ENCODE data around the gene RNF144A.

RNF144A gene

GRCh38 chr2:7044253-7045250 is 127.3 kb downstream of the RNF144A start:
- no peak for DNase-seq (ENCODE audit: low read depth)

GRCh38 chr2:7045601-7046590 is 128.7 kb downstream of the RNF144A start:
- DNase-seq (ENCODE audit: low read depth) = no peak

GRCh38 chr2:7047661-7048060 is 130.4 kb downstream of the RNF144A start:
- no peak for DNase-seq (ENCODE audit: low read depth)

- no peak for DNase-seq (ENCODE audit: low read depth)
Measured at GRCh38 chr2:7048762-7049294, 131.6 kb downstream of the RNF144A start.

- DNase-seq (ENCODE audit: low read depth) = no peak
Measured at GRCh38 chr2:7052404-7052803, 135.2 kb downstream of the RNF144A start.

- no peak for DNase-seq (ENCODE audit: low read depth)
Measured at GRCh38 chr2:7053650-7054265, 136.5 kb downstream of the RNF144A start.

GRCh38 chr2:7057865-7058400 is 140.7 kb downstream of the RNF144A start:
- DNase-seq (ENCODE audit: low read depth) = no peak

- no peak for DNase-seq (ENCODE audit: low read depth)
Measured at GRCh38 chr2:7060156-7060555, 142.9 kb downstream of the RNF144A start.

GRCh38 chr2:7060631-7061449 is 143.6 kb downstream of the RNF144A start:
- no peak for DNase-seq (ENCODE audit: low read depth)

GRCh38 chr2:7061450-7061789 is 144.2 kb downstream of the RNF144A start:
- DNase-seq (ENCODE audit: low read depth) = no peak

GRCh38 chr2:7061921-7062320 is 144.7 kb downstream of the RNF144A start:
- DNase-seq (ENCODE audit: low read depth) = no peak

- no peak for DNase-seq (ENCODE audit: low read depth)
Measured at GRCh38 chr2:7063789-7064188, 146.6 kb downstream of the RNF144A start.

- no peak for DNase-seq (ENCODE audit: low read depth)
Measured at GRCh38 chr2:7068457-7068856, 151.2 kb downstream of the RNF144A start.

GRCh38 chr2:7070483-7070882 is 153.3 kb downstream of the RNF144A start:
- no peak for DNase-seq (ENCODE audit: low read depth)

GRCh38 chr2:7071154-7071553 is 153.9 kb downstream of the RNF144A start:
- DNase-seq (ENCODE audit: low read depth) = no peak

GRCh38 chr2:7071916-7072556 is 154.8 kb downstream of the RNF144A start:
- no peak for DNase-seq (ENCODE audit: low read depth)

GRCh38 chr2:7073901-7074300 is 156.7 kb downstream of the RNF144A start:
- DNase-seq (ENCODE audit: low read depth) = no peak

- no peak for DNase-seq (ENCODE audit: low read depth)
Measured at GRCh38 chr2:7075834-7076233, 158.6 kb downstream of the RNF144A start.

GRCh38 chr2:7077660-7078267 is 160.6 kb downstream of the RNF144A start:
- DNase-seq (ENCODE audit: low read depth) = no peak

Data from GM04503 (cell line).